HEK293 (cell line): Measurements from ENCODE around the gene PIK3R5.

Source experiments
- CTCF ChIA-PET: fragments of 350-600 bp; formaldehyde crosslinking; extraction: SDS; loops from one replicate; lab custom pipeline; 2021; ENCODE audit warnings: antibody characterized with exemption; lab: Yijun Ruan, JAX
- POLR2A ChIA-PET: fragments of 300-600 bp; formaldehyde crosslinking; extraction: SDS; loops from one replicate; lab custom pipeline; 2020; ENCODE audit warnings: antibody characterized with exemption, inconsistent platforms; lab: Yijun Ruan, JAX
- H3K27ac ChIP-seq: fragments of 200-500 bp; sonication (Bioruptor generic); 2 replicates; pipeline ENCODE4 v1.5.1; 2014; ENCODE audit warnings: low read depth, low read length, control low read depth, inconsistent platforms; ENCODE audit errors: extremely low read depth
- H3K36me3 ChIP-seq, 2 experiments: fragments of 200-500 bp in 1 of 2; sonication (Bioruptor generic) in 1 of 2; 1 replicate in 1 of 2; 2 replicates in 1 of 2; pipeline ENCODE4 v1.5.1; 2014 to 2017; ENCODE audit warnings: inconsistent platforms in 2 of 2, low read length in 2 of 2; ENCODE audit not compliant: control insufficient read depth in 2 of 2, insufficient read depth in 1 of 2
- H3K4me1 ChIP-seq: fragments of 200-500 bp; sonication (Bioruptor generic); 2 replicates; pipeline ENCODE4 v1.5.1; 2014; ENCODE audit warnings: mild to moderate bottlenecking, low read length, inconsistent platforms; ENCODE audit not compliant: control insufficient read depth, insufficient read depth
- H3K4me3 ChIP-seq: 2 replicates; pipeline ENCODE4 v1.5.1; 2011; ENCODE audit warnings: low read depth, mild to moderate bottlenecking, control low read depth, low read length, moderate library complexity
- H3K9me3 ChIP-seq: fragments of 200-500 bp; sonication (Bioruptor generic); 2 replicates; pipeline ENCODE4 v1.5.1; 2014; ENCODE audit warnings: low read depth, low read length, inconsistent platforms; ENCODE audit not compliant: control insufficient read depth, insufficient read depth
- BCL6B ChIP-seq: fragments of 450-650 bp; formaldehyde crosslinking; IDR thresholded peaks from 2 replicates; pipeline ENCODE4 v1.5.1; 2017; ENCODE audit warnings: missing biosample characterization, missing genetic modification characterization
- EGR2 ChIP-seq: fragments of 450-650 bp; formaldehyde crosslinking; IDR thresholded peaks from 2 replicates; pipeline ENCODE4 v1.5.1; 2016; ENCODE audit warnings: low read depth, missing biosample characterization, missing genetic modification characterization
- KLF8 ChIP-seq: fragments of 450-650 bp; formaldehyde crosslinking; IDR thresholded peaks from 2 replicates; pipeline ENCODE4 v1.5.1; 2016; ENCODE audit warnings: missing biosample characterization, missing genetic modification characterization
- MZF1 ChIP-seq: fragments of 450-650 bp; formaldehyde crosslinking; IDR thresholded peaks from 2 replicates; pipeline ENCODE4 v1.5.1; 2017; ENCODE audit warnings: missing biosample characterization, missing genetic modification characterization, borderline replicate concordance
- OSR2 ChIP-seq: fragments of 450-650 bp; formaldehyde crosslinking; IDR thresholded peaks from 2 replicates; pipeline ENCODE4 v1.5.1; 2016; ENCODE audit warnings: missing biosample characterization, missing genetic modification characterization
- PRDM4 ChIP-seq: fragments of 450-650 bp; formaldehyde crosslinking; IDR thresholded peaks from 2 replicates; pipeline ENCODE4 v1.5.1; 2017; ENCODE audit warnings: missing biosample characterization, missing genetic modification characterization
- SALL2 ChIP-seq: fragments of 450-650 bp; formaldehyde crosslinking; IDR thresholded peaks from 2 replicates; pipeline ENCODE4 v1.5.0; 2017; ENCODE audit warnings: missing biosample characterization, mild to moderate bottlenecking, missing genetic modification characterization, borderline replicate concordance
- SCRT1 ChIP-seq: fragments of 450-650 bp; formaldehyde crosslinking; IDR thresholded peaks from 2 replicates; pipeline ENCODE4 v1.5.1; 2016; ENCODE audit warnings: missing biosample characterization, missing genetic modification characterization, borderline replicate concordance
- YY2 ChIP-seq: fragments of 450-650 bp; formaldehyde crosslinking; IDR thresholded peaks from 2 replicates; pipeline ENCODE4 v1.5.1; 2016; ENCODE audit warnings: missing biosample characterization, missing genetic modification characterization
- ZBTB11 ChIP-seq: fragments of 450-650 bp; formaldehyde crosslinking; conservative IDR thresholded peaks from 2 replicates; pipeline ENCODE4 v1.5.1; 2016; ENCODE audit warnings: low read depth, missing biosample characterization, missing genetic modification characterization
- ZNF18 ChIP-seq: fragments of 450-650 bp; formaldehyde crosslinking; IDR thresholded peaks from 2 replicates; pipeline ENCODE4 v1.5.1; 2016; ENCODE audit warnings: missing biosample characterization, missing genetic modification characterization
- ZNF2 ChIP-seq: fragments of 450-650 bp; formaldehyde crosslinking; IDR thresholded peaks from 2 replicates; pipeline ENCODE4 v1.5.1; 2016; ENCODE audit warnings: missing biosample characterization, missing genetic modification characterization
- ZNF248 ChIP-seq: fragments of 450-650 bp; formaldehyde crosslinking; IDR thresholded peaks from 2 replicates; pipeline ENCODE4 v1.5.1; 2017; ENCODE audit warnings: missing biosample characterization, missing genetic modification characterization
- ZNF391 ChIP-seq: fragments of 450-650 bp; formaldehyde crosslinking; IDR thresholded peaks from 2 replicates; pipeline ENCODE4 v1.5.1; 2016; ENCODE audit warnings: low read depth, missing biosample characterization, missing genetic modification characterization, borderline replicate concordance
- ZNF423 ChIP-seq: fragments of 450-650 bp; formaldehyde crosslinking; IDR thresholded peaks from 2 replicates; pipeline ENCODE4 v1.5.1; 2016; ENCODE audit warnings: missing biosample characterization, missing genetic modification characterization
- ZNF514 ChIP-seq: fragments of 450-650 bp; formaldehyde crosslinking; IDR thresholded peaks from 2 replicates; pipeline ENCODE4 v1.5.1; 2016; ENCODE audit warnings: missing biosample characterization, missing genetic modification characterization
- ZNF626 ChIP-seq: fragments of 450-650 bp; sonication (Bioruptor Pico); formaldehyde crosslinking; IDR thresholded peaks from 2 replicates; pipeline ENCODE4 v1.5.1; 2018; ENCODE audit warnings: missing biosample characterization, missing genetic modification characterization, inconsistent platforms
- ZNF704 ChIP-seq: fragments of 450-650 bp; formaldehyde crosslinking; IDR thresholded peaks from 2 replicates; pipeline ENCODE4 v1.5.1; 2016; ENCODE audit warnings: missing biosample characterization, missing genetic modification characterization
- ZNF747 ChIP-seq: fragments of 450-650 bp; formaldehyde crosslinking; IDR thresholded peaks from 2 replicates; pipeline ENCODE4 v1.5.1; 2016; ENCODE audit warnings: missing biosample characterization, missing genetic modification characterization
- ZNF768 ChIP-seq: fragments of 450-650 bp; formaldehyde crosslinking; IDR thresholded peaks from 2 replicates; pipeline ENCODE4 v1.5.1; 2018; ENCODE audit warnings: missing biosample characterization, mild to moderate bottlenecking, missing genetic modification characterization
- ZNF792 ChIP-seq: fragments of 450-650 bp; formaldehyde crosslinking; IDR thresholded peaks from 2 replicates; pipeline ENCODE4 v1.5.1; 2016; ENCODE audit warnings: missing biosample characterization, missing genetic modification characterization
- ZNF830 ChIP-seq: fragments of 450-650 bp; IDR thresholded peaks from 2 replicates; pipeline ENCODE4 v1.5.0; 2018; ENCODE audit warnings: missing biosample characterization, missing genetic modification characterization, low read depth, mild to moderate bottlenecking, moderate library complexity

The PIK3R5 gene

GRCh38 chr17:8892338-8892690 is 73.2 kb downstream of the PIK3R5 start (continued):
- TF ChIP-seq OSR2 (no peak), ZNF747 (tag by site-specific recombination) (no peak), SCRT1 (tag by site-specific recombination) (no peak), ZNF248 (no peak), ZNF768 (tag by site-specific recombination) (no peak), YY2 (tag by site-specific recombination) (no peak), EGR2 (tag by site-specific recombination) (no peak), ZNF391 (tag by site-specific recombination) (no peak), BCL6B (no peak)

GRCh38 chr17:8890671-8891070 is 74.8 kb downstream of the PIK3R5 start:
- CTCF ChIA-PET = interaction anchor here (0.5 to 1.4 kb wide), 3 partner anchors 58 to 901 kb away, joined by 4 to 6 read pairs (median 5); no protein-coding TSS in a partner anchor

More at GRCh38 chr17:8890671-8891070, 74.8 kb downstream of the PIK3R5 start:
- H3K4me1 ChIP-seq = no peaks in the 10 kb centered on the region
- no peak overlapping the region for H3K4me3 ChIP-seq
- H3K36me3 ChIP-seq = no peaks in the 10 kb centered on the region
- H3K27ac ChIP-seq = no peak overlapping the region
- TF ChIP-seq MZF1 (no peak), ZNF792 (tag by site-specific recombination) (no peak), SALL2 (tag by site-specific recombination) (no peak), ZNF2 (no peak), ZBTB11 (no peak), ZNF626 (tag by site-specific recombination) (no peak), ZNF830 (tag by site-specific recombination) (no peak), ZNF704 (tag by site-specific recombination) (no peak), ZNF18 (tag by site-specific recombination) (no peak), ZNF514 (tag by site-specific recombination) (no peak), PRDM4 (no peak), ZNF423 (tag by site-specific recombination) (no peak), KLF8 (no peak)
- H3K9me3 ChIP-seq = no peaks in the 10 kb centered on the region
- POLR2A ChIA-PET = interaction anchor here (1.2 kb wide), 1 partner anchor 33 kb away, joined by 4 read pairs; no protein-coding TSS in a partner anchor
